NK-92 (cell line): Measurements from ENCODE around the gene SSTR1.

Source experiments
- DNase-seq: peaks from one replicate; lab custom pipeline; 2025; ENCODE audit not compliant: unreplicated experiment; lab: John Stamatoyannopoulos, UW

SSTR1 gene

DNA sequence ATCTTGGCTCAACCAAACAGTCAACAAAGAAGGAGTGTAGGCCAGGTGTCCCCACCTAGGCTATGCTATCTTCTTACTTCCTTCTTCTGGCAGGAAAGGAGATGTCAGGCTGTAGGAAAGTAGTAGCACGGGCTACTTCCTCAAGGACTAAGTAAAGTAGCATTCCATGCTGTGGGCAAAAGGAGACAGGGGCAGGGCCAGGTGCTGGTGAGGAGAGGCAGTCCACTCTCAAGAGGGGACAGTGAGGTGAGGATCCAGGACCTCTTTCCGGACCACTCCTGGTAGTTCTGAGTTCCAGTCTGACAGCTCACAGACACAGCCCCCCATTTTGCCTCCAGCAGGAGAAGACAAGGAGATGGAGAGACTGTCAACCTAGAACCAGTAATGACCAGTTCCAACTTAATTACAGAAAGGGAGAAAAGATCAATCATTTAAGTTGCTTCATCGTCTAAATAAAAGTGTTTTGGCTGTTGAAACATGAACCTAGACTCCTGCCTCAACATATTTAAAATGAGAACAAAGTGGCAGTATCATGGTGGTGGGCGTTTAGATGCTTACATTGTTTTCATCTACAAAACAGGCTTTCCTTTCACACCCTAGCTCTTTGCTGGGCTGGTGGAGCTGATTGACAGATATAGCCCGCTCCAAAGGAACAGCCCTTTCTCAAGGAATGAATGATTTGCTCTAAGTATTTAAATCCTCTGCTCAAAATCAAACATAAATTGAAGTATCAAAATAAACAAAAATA lies 5.1 kb upstream of the SSTR1 start:
- DNase-seq: no peak

GRCh38 chr14:38203929-38204718 lies 3.6 kb upstream of the SSTR1 start:
- DNase-seq: no peak

DNA sequence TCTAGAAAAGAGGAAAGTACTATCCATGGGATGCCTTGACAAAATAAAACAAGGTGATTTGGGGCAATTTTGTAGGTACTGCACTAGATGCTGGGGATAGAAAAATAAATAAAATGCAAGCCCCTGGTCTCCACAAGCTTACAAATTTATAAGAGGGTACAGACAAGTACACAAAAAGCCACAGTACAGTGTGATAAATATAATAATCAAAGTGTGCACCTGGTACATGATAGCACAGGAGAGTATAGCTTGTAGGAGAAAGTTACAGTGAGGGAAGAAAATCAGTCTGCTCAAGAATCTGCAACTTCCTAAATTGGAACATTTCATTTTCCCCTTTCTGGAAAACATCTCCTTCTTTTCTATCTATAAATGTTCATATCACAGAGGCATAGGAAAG lies 3.0 kb upstream of the SSTR1 start:
- no peak for DNase-seq

DNA sequence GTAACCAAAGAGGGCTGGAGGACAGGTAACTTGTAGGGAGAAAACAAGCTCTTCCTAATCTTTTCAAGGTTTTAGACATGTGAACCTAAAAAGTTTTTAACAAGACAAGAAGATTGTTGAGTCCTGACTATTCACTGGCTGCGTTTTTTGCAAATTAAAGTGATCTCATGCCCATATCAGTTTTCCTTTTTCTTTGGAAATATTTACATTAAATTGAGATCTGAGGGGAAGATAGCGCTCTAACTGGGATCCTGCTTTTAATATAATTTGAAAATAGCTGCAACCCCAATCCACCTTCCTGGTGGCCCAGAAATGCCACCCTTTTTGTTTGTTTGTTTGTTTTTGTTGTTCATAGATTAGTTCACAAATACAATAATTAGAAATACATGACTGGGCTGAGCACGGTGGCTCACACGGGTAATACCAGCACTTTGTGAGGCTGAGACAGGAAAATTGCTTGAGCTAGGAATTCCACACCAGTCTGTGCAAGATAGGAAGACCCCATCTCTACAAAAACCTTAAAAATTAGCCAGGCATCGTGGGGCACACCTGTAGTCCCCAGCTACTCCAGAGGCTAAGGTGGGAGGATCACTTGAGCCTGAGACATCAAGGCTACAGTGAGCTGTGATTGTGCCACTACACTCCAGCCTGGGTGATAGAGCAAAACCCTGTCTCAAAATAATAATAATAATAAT lies 2.4 kb upstream of the SSTR1 start:
- DNase-seq: no peak

- DNase-seq: no peak
These were observed 1.6 kb upstream of the SSTR1 start for GRCh38 chr14:38205949-38206665.

DNA sequence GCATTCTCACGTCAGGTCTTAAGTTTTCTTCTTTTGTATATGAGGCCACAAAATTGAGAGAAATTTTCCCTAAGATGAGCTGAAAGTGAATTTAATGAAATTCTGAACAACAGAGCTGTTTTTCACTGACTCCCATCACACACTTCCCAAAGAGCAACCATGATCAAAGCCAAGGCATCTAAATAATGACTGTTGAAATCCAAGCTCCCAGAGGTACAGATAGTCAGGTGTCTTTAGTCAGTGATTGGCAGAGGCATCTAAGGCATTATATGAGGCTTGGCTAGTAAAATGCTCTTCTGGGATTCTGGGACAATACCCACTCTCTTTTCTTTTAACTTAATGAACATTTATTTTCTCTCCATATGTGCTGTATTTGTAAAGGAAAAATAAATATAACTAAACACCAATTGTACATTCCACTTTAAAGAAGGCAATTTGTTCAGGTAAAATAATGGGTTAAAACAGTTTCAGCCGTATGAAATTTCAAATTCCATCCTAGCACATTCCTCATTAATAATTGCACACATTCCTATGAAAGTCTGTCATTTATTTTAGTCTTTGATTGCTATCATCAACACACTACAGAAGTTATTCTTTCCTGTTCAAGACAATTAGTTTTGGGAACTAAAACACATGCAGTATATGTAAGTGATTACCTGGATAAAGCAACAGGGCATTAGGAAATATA lies 871 bp upstream of the SSTR1 start:
- DNase-seq: no peak

DNA sequence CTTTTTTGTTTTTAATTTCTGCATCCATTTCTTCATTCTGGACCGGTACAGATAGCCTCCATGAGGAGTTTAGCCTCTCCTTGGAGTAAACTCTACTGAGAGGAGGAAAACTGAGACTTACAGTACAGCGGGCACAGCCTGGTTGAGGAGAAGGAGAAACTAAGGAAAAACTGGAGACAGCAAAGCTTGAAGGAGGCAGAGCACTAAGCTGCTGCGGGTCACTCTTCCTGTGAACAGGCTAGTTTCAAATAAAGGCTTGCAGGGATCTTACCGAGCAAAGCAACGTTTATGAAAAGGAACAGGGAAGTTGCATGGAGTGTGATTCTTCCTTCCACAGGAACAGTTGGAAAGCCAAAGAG lies 348 bp upstream of the SSTR1 start:
- DNase-seq: no peak

DNA sequence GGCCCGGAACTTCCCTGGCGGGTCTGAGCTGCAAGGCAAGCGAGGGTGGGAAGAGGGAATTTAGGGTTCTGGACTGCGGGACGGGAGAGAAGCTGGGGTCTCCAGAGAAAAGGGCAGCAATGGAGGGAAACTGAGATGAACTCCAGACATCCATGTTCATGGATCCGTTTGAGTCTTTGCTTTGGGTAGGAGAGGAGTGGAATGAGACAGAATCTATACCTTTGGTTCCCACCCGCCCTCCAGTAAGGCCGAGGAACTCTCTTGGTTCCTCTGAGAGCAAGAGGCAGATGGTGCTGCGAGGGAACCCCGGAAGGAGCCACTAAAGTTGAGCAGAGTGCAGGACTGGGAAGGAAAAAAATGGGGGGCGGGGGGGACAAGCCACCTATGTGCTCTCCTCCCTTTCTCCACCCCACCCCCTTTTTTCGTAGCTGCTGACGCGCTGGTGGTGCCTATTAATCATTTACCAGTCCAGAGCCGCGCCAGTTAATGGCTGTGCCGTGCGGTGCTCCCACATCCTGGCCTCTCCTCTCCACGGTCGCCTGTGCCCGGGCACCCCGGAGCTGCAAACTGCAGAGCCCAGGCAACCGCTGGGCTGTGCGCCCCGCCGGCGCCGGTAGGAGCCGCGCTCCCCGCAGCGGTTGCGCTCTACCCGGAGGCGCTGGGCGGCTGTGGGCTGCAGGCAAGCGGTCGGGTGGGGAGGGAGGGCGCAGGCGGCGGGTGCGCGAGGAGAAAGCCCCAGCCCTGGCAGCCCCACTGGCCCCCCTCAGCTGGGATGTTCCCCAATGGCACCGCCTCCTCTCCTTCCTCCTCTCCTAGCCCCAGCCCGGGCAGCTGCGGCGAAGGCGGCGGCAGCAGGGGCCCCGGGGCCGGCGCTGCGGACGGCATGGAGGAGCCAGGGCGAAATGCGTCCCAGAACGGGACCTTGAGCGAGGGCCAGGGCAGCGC lies 1.2 kb downstream of the SSTR1 start:
- no peak for DNase-seq

DNA sequence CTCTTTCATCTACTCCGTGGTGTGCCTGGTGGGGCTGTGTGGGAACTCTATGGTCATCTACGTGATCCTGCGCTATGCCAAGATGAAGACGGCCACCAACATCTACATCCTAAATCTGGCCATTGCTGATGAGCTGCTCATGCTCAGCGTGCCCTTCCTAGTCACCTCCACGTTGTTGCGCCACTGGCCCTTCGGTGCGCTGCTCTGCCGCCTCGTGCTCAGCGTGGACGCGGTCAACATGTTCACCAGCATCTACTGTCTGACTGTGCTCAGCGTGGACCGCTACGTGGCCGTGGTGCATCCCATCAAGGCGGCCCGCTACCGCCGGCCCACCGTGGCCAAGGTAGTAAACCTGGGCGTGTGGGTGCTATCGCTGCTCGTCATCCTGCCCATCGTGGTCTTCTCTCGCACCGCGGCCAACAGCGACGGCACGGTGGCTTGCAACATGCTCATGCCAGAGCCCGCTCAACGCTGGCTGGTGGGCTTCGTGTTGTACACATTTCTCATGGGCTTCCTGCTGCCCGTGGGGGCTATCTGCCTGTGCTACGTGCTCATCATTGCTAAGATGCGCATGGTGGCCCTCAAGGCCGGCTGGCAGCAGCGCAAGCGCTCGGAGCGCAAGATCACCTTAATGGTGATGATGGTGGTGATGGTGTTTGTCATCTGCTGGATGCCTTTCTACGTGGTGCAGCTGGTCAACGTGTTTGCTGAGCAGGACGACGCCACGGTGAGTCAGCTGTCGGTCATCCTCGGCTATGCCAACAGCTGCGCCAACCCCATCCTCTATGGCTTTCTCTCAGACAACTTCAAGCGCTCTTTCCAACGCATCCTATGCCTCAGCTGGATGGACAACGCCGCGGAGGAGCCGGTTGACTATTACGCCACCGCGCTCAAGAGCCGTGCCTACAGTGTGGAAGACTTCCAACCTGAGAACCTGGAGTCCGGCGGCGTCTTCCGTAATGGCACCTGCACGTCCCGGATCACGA lies 2.2 kb downstream of the SSTR1 start:
- no peak for DNase-seq

GRCh38 chr14:38210587-38211216 lies 3.0 kb downstream of the SSTR1 start:
- DNase-seq: no peak

DNA sequence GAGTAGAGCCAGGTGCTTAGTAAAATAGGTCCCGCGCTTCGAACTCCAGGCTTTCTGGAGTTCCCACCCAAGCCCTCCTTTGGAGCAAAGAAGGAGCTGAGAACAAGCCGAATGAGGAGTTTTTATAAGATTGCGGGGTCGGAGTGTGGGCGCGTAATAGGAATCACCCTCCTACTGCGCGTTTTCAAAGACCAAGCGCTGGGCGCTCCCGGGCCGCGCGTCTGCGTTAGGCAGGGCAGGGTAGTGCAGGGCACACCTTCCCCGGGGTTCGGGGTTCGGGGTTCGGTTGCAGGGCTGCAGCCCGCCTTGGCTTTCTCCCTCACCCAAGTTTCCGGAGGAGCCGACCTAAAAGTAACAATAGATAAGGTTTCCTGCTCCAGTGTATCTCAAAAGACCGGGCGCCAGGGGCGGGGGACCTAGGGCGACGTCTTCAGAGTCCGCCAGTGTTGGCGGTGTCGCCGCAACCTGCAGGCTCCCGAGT lies 3.6 kb downstream of the SSTR1 start:
- DNase-seq: no peak

GRCh38 chr14:38212111-38212510 lies 4.4 kb downstream of the SSTR1 start:
- DNase-seq: no peak

GRCh38 chr14:38213001-38213400 lies 5.3 kb downstream of the SSTR1 start:
- DNase-seq: no peak

DNA sequence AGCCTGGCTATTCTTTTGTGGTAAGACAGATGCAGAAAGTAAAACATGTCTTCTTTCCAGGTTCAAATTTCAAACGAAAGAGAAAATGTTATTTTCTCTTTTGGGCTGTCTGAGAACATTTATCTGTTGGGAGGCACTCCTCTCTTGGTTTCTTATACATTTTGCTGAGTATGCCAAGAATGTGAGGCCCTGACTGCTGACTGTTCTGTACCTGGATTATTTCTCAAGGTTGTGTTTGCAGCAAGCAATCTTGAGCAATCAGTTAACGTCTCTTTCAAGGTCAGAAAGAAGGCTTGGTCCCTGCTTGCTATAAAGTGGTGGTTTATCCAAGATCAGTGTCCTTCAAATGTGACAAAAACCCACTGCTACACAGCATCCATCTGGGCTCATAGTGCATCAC lies 9.8 kb downstream of the SSTR1 start:
- DNase-seq: no peak

GRCh38 chr14:38221077-38221476 lies 13.4 kb downstream of the SSTR1 start:
- no peak for DNase-seq

DNA sequence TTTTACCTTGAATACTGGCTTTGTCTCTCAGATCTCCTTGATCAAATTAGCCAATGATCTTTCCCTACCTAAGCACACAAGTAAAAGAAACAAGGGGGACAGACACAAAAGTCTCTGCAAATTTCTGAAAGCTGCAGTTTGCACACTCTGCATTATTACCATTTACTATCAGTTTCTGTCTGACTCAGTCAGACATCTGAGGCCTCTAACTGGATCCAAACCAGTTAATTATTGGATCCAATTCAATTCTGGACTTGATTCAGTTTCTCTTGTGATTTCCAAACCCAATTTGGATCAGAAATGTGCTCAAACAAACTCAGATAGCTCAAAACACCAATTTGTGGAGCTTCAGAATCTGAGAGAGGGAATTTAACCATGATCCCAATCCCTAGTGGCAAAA lies 16.6 kb downstream of the SSTR1 start:
- DNase-seq: no peak

DNA sequence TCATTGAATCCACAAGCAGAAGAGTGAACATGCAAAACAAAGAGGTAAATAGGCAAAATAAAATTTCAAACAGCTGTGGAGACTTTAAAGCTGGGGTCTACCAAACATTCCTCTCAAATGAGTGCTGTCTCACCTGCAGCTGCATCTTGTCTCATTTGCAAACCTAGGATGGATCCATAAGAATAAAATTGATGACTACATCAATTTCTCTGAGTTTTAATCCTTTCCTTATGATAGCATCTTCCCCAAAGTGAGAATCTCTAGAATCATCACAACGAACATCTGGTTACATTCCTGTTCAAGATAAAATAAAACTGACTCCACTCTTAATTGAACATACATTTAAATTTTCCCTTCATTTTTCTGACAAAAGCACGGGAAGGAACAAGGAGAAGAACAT lies 18.2 kb downstream of the SSTR1 start:
- no peak for DNase-seq

DNA sequence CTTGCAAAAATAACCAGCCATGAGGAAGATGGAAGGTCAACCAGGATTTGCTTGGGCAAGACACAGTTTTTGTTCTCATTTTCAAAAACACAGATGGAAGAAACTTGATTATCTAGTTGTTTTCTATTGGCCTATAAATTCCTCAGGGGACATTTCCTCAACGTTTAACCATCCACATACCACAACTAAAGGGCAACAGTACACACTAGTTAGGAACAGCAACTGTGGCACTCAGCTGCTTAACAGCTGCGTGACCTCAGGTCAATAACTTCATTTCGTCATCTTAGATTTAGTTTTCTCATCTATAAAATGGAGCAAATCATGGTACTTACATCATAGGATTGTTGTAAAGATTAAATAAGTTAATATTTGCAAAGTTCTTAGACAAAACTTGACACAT lies 18.7 kb downstream of the SSTR1 start:
- no peak for DNase-seq
